ENCODE data around the gene RIC8A. TPM values are rescaled to one million over a fixed set of nuclear protein-coding genes. Genes with fewer than 3 reads are reported as not detected.
A peak's percentile ranks its signal among the peaks of the same experiment; 100 is the strongest.

The RIC8A gene
- total and polyA plus RNA-seq, 7 experiments from 2014 or later, result 74.4 to 119 (median 92.0) TPM

- ATAC-seq, result no peak
- intact Hi-C loops (cut with micrococcal nuclease), result no loop called here
- POLR2A ChIA-PET, result interaction anchor here (0.6 to 2.2 kb wide), 4 partner anchors 10 to 190 kb away, joined by 3 to 13 read pairs (median 3); no protein-coding TSS in a partner anchor
- no peak for DNase-seq
- CTCF ChIA-PET, result no interaction called here
- Mint-ChIP-seq H3K4me1 (peaks cover 0 to 12% (median 0%) of the 10 kb centered on the region in 7 donors), H3K27me3 (peaks cover 0 to 8% (median 0%) of the 10 kb centered on the region in 5 donors), H3K36me3 (peaks cover 0 to 8% (median 0%) of the 10 kb centered on the region in 5 donors), H3K4me3 (no peak overlapping the region), H3K9me3 (peaks cover 0 to 2% (median 0%) of the 10 kb centered on the region in 11 donors), H3K27ac (peak overlapping the region in 2 of 9 donors; percentile 48 to 55)
- H3K9me3 ChIP-seq (ENCODE audit: control insufficient read depth in 2 of 3, low read length in 3 of 3), result no peaks in the 10 kb centered on the region
- no peak overlapping the region for H3K4me3 ChIP-seq (ENCODE audit: low read length)
- H3K36me3 ChIP-seq (ENCODE audit: control insufficient read depth in 2 of 3, insufficient read depth in 3 of 3, low read length in 3 of 3), result peaks cover 0 to 11% (median 0%) of the 10 kb centered on the region in 3 experiments
- no peaks in the 10 kb centered on the region for H3K4me1 ChIP-seq (ENCODE audit: control insufficient read depth in 2 of 2, insufficient read depth in 2 of 2, low read length in 2 of 2)
- H3K27ac ChIP-seq (ENCODE audit: low read depth, low read length), result no peak overlapping the region
- no peaks in the 10 kb centered on the region for H3K27me3 ChIP-seq (ENCODE audit: control insufficient read depth in 2 of 2, insufficient read depth in 2 of 2, low read length in 2 of 2)
These were observed 50.4 kb downstream of the RIC8A start for GRCh38 chr11:257766-258493.

GRCh38 chr11:259413-259812 lies 51.9 kb downstream of the RIC8A start:
- H3K36me3 ChIP-seq (ENCODE audit: control insufficient read depth in 2 of 3, insufficient read depth in 3 of 3, low read length in 3 of 3), result no peaks in the 10 kb centered on the region
- no peak overlapping the region for H3K4me3 Mint-ChIP-seq
- no peak for ATAC-seq
- H3K27ac ChIP-seq (ENCODE audit: low read depth, low read length), result no peak overlapping the region
- H3K36me3 Mint-ChIP-seq, result no peaks in the 10 kb centered on the region
- ChIA-PET CTCF (no interaction called here), POLR2A (interaction anchor here (1.0 to 1.3 kb wide), 3 partner anchors 11 to 30 kb away, joined by 3 to 4 read pairs (median 3); partner anchors contain the start of genes PSMD13 and SIRT3)
- H3K27me3 Mint-ChIP-seq, result peaks cover 0 to 8% (median 0%) of the 10 kb centered on the region in 5 donors
- no peaks in the 10 kb centered on the region for H3K9me3 ChIP-seq (ENCODE audit: control insufficient read depth in 2 of 3, low read length in 3 of 3)
- peaks cover 0 to 2% (median 0%) of the 10 kb centered on the region in 11 donors for H3K9me3 Mint-ChIP-seq
- no peak overlapping the region for H3K27ac Mint-ChIP-seq
- DNase-seq, result no peak
- intact Hi-C loops (cut with micrococcal nuclease), result no loop called here
- no peak overlapping the region for H3K4me3 ChIP-seq (ENCODE audit: low read length)
- H3K27me3 ChIP-seq (ENCODE audit: control insufficient read depth in 2 of 2, insufficient read depth in 2 of 2, low read length in 2 of 2), result no peaks in the 10 kb centered on the region
- no peaks in the 10 kb centered on the region for H3K4me1 ChIP-seq (ENCODE audit: control insufficient read depth in 2 of 2, insufficient read depth in 2 of 2, low read length in 2 of 2)
- peaks cover 0 to 12% (median 0%) of the 10 kb centered on the region in 7 donors for H3K4me1 Mint-ChIP-seq

- POLR2A ChIA-PET, result interaction anchor here (0.7 to 2.0 kb wide), 2 partner anchors 19 to 26 kb away, joined by 4 to 7 read pairs; no protein-coding TSS in a partner anchor
- H3K9me3 ChIP-seq (ENCODE audit: control insufficient read depth in 2 of 3, low read length in 3 of 3), result no peaks in the 10 kb centered on the region
- ATAC-seq (no peak), DNase-seq (no peak)
- H3K27ac Mint-ChIP-seq, result no peak overlapping the region
- intact Hi-C loops (cut with micrococcal nuclease), result no loop called here
- peaks cover 0 to 3% (median 0%) of the 10 kb centered on the region in 11 donors for H3K9me3 Mint-ChIP-seq
- H3K36me3 Mint-ChIP-seq, result no peaks in the 10 kb centered on the region
- no peak overlapping the region for H3K4me3 ChIP-seq (ENCODE audit: low read length)
- H3K4me1 Mint-ChIP-seq, result peaks cover 0 to 11% (median 1%) of the 10 kb centered on the region in 7 donors
- no peaks in the 10 kb centered on the region for H3K4me1 ChIP-seq (ENCODE audit: control insufficient read depth in 2 of 2, insufficient read depth in 2 of 2, low read length in 2 of 2)
- no peak overlapping the region for H3K27ac ChIP-seq (ENCODE audit: low read depth, low read length)
- H3K4me3 Mint-ChIP-seq, result no peak overlapping the region
- CTCF ChIA-PET, result interaction anchor here (0.7 to 2.0 kb wide), 2 partner anchors 11 to 46 kb away, joined by 3 to 13 read pairs; no protein-coding TSS in a partner anchor
- no peaks in the 10 kb centered on the region for H3K36me3 ChIP-seq (ENCODE audit: control insufficient read depth in 2 of 3, insufficient read depth in 3 of 3, low read length in 3 of 3)
- no peaks in the 10 kb centered on the region for H3K27me3 ChIP-seq (ENCODE audit: control insufficient read depth in 2 of 2, insufficient read depth in 2 of 2, low read length in 2 of 2)
- peaks cover 0 to 7% (median 0%) of the 10 kb centered on the region in 5 donors for H3K27me3 Mint-ChIP-seq
These were observed 54.1 kb downstream of the RIC8A start for GRCh38 chr11:261624-262023.

Other genes with a start within 250 kb of the RIC8A start
- not detected for gene SCGB1C1, start 14.6 kb upstream of the RIC8A start, total RNA-seq
- gene SCGB1C1, start 14.6 kb upstream of the RIC8A start, polyA plus RNA-seq, result not detected
- gene BET1L, start 309 bp upstream of the RIC8A start, total RNA-seq, result 100 to 1,000 TPM in 2 of 5 experiments, 10 to 100 TPM in 3; 47.1 to 125 (median 63.2) TPM
- gene BET1L, start 309 bp upstream of the RIC8A start, polyA plus RNA-seq, result 100 to 1,000 TPM in 1 of 2 donors, 10 to 100 TPM in 1; 89.3 to 111 TPM
- 10 to 100 TPM; 19.0 to 34.8 (median 25.6) TPM for gene SIRT3, start 28.6 kb downstream of the RIC8A start, total RNA-seq
- 10 to 100 TPM in 1 of 2 donors, 1 to 10 TPM in 1; 9.9 to 18.9 TPM for gene SIRT3, start 28.6 kb downstream of the RIC8A start, polyA plus RNA-seq
- 100 to 1,000 TPM in 1 of 5 experiments, 10 to 100 TPM in 4; 64.3 to 172 (median 86.9) TPM for gene PSMD13, start 29.3 kb downstream of the RIC8A start, total RNA-seq
- gene PSMD13, start 29.3 kb downstream of the RIC8A start, polyA plus RNA-seq, result 100 to 1,000 TPM; 186 to 215 TPM
- 10 to 100 TPM in 3 of 5 experiments, 1 to 10 TPM in 2; 5.4 to 24.7 (median 13.8) TPM for gene NLRP6, start 70.7 kb downstream of the RIC8A start, total RNA-seq
- 10 to 100 TPM in 1 of 2 donors, 1 to 10 TPM in 1; 8.5 to 20.4 TPM for gene NLRP6, start 70.7 kb downstream of the RIC8A start, polyA plus RNA-seq
- gene PGGHG, start 81.4 kb downstream of the RIC8A start, total RNA-seq, result 100 to 1,000 TPM; 325 to 656 (median 348) TPM
- 10 to 100 TPM in 1 of 2 donors, 1 to 10 TPM in 1; 5.1 to 11.7 TPM for gene PGGHG, start 81.4 kb downstream of the RIC8A start, polyA plus RNA-seq
- gene IFITM5, start 91.8 kb downstream of the RIC8A start, total RNA-seq, result not detected
- not detected for gene IFITM5, start 91.8 kb downstream of the RIC8A start, polyA plus RNA-seq
- gene IFITM2, start 100.1 kb downstream of the RIC8A start, total RNA-seq, result 1,000 to 10,000 TPM in 1 of 5 experiments, 100 to 1,000 TPM in 4; 143 to 1,924 (median 528) TPM
- 1,000 to 10,000 TPM; 2,860 to 3,315 TPM for gene IFITM2, start 100.1 kb downstream of the RIC8A start, polyA plus RNA-seq
- 100 to 1,000 TPM in 4 of 5 experiments, 10 to 100 TPM in 1; 97.4 to 985 (median 241) TPM for gene IFITM1, start 106.3 kb downstream of the RIC8A start, total RNA-seq
- gene IFITM1, start 106.3 kb downstream of the RIC8A start, polyA plus RNA-seq, result 1,000 to 10,000 TPM; 1,878 to 2,355 TPM
- 10 to 100 TPM in 3 of 5 experiments, 1 to 10 TPM in 2; 6.7 to 43.1 (median 13.2) TPM for gene IFITM3, start 113.2 kb downstream of the RIC8A start, total RNA-seq
- gene IFITM3, start 113.2 kb downstream of the RIC8A start, polyA plus RNA-seq, result 100 to 1,000 TPM in 1 of 2 donors, 1 to 10 TPM in 1; 5.1 to 194 TPM
- gene B4GALNT4, start 161.8 kb downstream of the RIC8A start, total RNA-seq, result 10 to 100 TPM in 2 of 5 experiments, 1 to 10 TPM in 3; 1.2 to 11.8 (median 3.5) TPM
- under 1 TPM in 1 of 2 donors, not detected in 1; 0.14 TPM for gene B4GALNT4, start 161.8 kb downstream of the RIC8A start, polyA plus RNA-seq
- gene PKP3, start 186.5 kb downstream of the RIC8A start, total RNA-seq, result not detected
- not detected for gene PKP3, start 186.5 kb downstream of the RIC8A start, polyA plus RNA-seq
- gene SIGIRR, start 207.3 kb downstream of the RIC8A start, total RNA-seq, result 100 to 1,000 TPM; 210 to 497 (median 392) TPM
- 100 to 1,000 TPM; 223 to 305 TPM for gene SIGIRR, start 207.3 kb downstream of the RIC8A start, polyA plus RNA-seq
- 100 to 1,000 TPM in 1 of 5 experiments, 10 to 100 TPM in 4; 85.2 to 107 (median 94.0) TPM for gene ANO9, start 234.3 kb downstream of the RIC8A start, total RNA-seq
- 1 to 10 TPM; 9.0 to 9.7 TPM for gene ANO9, start 234.3 kb downstream of the RIC8A start, polyA plus RNA-seq
- 10 to 100 TPM; 19.3 to 27.7 (median 23.4) TPM for gene PTDSS2, start 242.6 kb downstream of the RIC8A start, total RNA-seq
- 1 to 10 TPM; 9.0 to 9.9 TPM for gene PTDSS2, start 242.6 kb downstream of the RIC8A start, polyA plus RNA-seq

Data from naive thymus-derived CD4-positive, alpha-beta T cell (primary cell).